Measurements from ENCODE around the gene CAMSAP2.
"Not testable (repeated sequence)": the region's sequence is repeated elsewhere in the genome, so short reads cannot be mapped to it uniquely, and the experiment has no call there.

Gene CAMSAP2

GRCh38 chr1:200783926-200784325 lies 45.2 kb downstream of the CAMSAP2 start:
- no peak for DNase-seq (ENCODE audit: extremely low spot score)
- TF ChIP-seq CTCF (IDR thresholded peaks at IDR 0.05; ENCODE audit: control extremely low read depth, extremely low read depth, low read depth, missing control alignments): no peak
- ChIA-PET POLR2A (no interaction called here), CTCF (interaction anchor here (1.7 kb wide), 1 partner anchor 8 kb away, joined by 4 read pairs; no protein-coding TSS in a partner anchor)

GRCh38 chr1:200784576-200784975 lies 45.9 kb downstream of the CAMSAP2 start:
- CTCF ChIA-PET: no interaction called here
- no peak for DNase-seq (ENCODE audit: extremely low spot score)
- POLR2A ChIA-PET: no interaction called here
- no peak for TF ChIP-seq CTCF (IDR thresholded peaks at IDR 0.05; ENCODE audit: control extremely low read depth, extremely low read depth, low read depth, missing control alignments)

- POLR2A ChIA-PET: no interaction called here
- CTCF ChIA-PET: interaction anchor here (0.9 to 1.9 kb wide), 7 partner anchors 9 to 29 kb away, joined by 3 to 5 read pairs (median 3); no protein-coding TSS in a partner anchor
- no peak for TF ChIP-seq CTCF (IDR thresholded peaks at IDR 0.05; ENCODE audit: control extremely low read depth, extremely low read depth, low read depth, missing control alignments)
Measured at GRCh38 chr1:200786788-200787187, 48.1 kb downstream of the CAMSAP2 start.

GRCh38 chr1:200787896-200788387 lies 49.2 kb downstream of the CAMSAP2 start:
- ChIA-PET POLR2A (no interaction called here), CTCF (interaction anchor here (1.1 to 6.7 kb wide), 3 partner anchors 10 to 134 kb away, joined by 3 to 44 read pairs (median 4); no protein-coding TSS in a partner anchor)

More at GRCh38 chr1:200786788-200787187, 48.1 kb downstream of the CAMSAP2 start:
- no peak for DNase-seq (ENCODE audit: extremely low spot score)

GRCh38 chr1:200791012-200791411 lies 52.3 kb downstream of the CAMSAP2 start:
- CTCF ChIA-PET: interaction anchor here (0.7 to 6.7 kb wide), 5 partner anchors 11 to 169 kb away, joined by 3 to 44 read pairs (median 3); no protein-coding TSS in a partner anchor
- POLR2A ChIA-PET; DNase-seq (ENCODE audit: extremely low spot score): not testable (repeated sequence)

More at GRCh38 chr1:200787896-200788387, 49.2 kb downstream of the CAMSAP2 start:
- no peak for TF ChIP-seq CTCF (IDR thresholded peaks at IDR 0.05; ENCODE audit: control extremely low read depth, extremely low read depth, low read depth, missing control alignments)
- DNase-seq (ENCODE audit: extremely low spot score): no peak

GRCh38 chr1:200793677-200794076 lies 55.0 kb downstream of the CAMSAP2 start:
- ChIA-PET POLR2A (interaction anchor here (0.6 kb wide), 1 partner anchor 45 kb away, joined by 4 read pairs; no protein-coding TSS in a partner anchor), CTCF (interaction anchor here (0.8 to 6.7 kb wide), 5 partner anchors 8 to 171 kb away, joined by 3 to 44 read pairs (median 3); no protein-coding TSS in a partner anchor)
- no peak for TF ChIP-seq CTCF (IDR thresholded peaks at IDR 0.05; ENCODE audit: control extremely low read depth, extremely low read depth, low read depth, missing control alignments)
- no peak for DNase-seq (ENCODE audit: extremely low spot score)

GRCh38 chr1:200794506-200795065 lies 55.9 kb downstream of the CAMSAP2 start:
- no peak for TF ChIP-seq CTCF (IDR thresholded peaks at IDR 0.05; ENCODE audit: control extremely low read depth, extremely low read depth, low read depth, missing control alignments)
- POLR2A ChIA-PET: no interaction called here

More at GRCh38 chr1:200794506-200795065, 55.9 kb downstream of the CAMSAP2 start:
- CTCF ChIA-PET: interaction anchor here (1.0 to 6.7 kb wide), 3 partner anchors 8 to 172 kb away, joined by 3 to 44 read pairs (median 8); no protein-coding TSS in a partner anchor
- no peak for DNase-seq (ENCODE audit: extremely low spot score)
